Hepatocyte (in vitro differentiated cells): Measurements from ENCODE around the gene RIN3. TPM values are rescaled to one million over a fixed set of nuclear protein-coding genes. Genes with fewer than 3 reads are reported as not detected.

Source experiments
- DNase-seq: peaks from one replicate; pipeline ENCODE4 v3.0.0-alpha.2; 2016; ENCODE audit warnings: low spot score
- H2AFZ ChIP-seq: fragments of 200-600 bp; sonication (generic); 2 replicates; pipeline ENCODE4 v1.6.0; 2016; ENCODE audit warnings: antibody characterized with exemption, mild to moderate bottlenecking
- H3K27ac ChIP-seq: fragments of 200-600 bp; sonication (generic); 2 replicates; pipeline ENCODE4 v1.5.1; 2016; ENCODE audit warnings: mild to moderate bottlenecking
- H3K27me3 ChIP-seq: fragments of 200-600 bp; sonication (generic); 2 replicates; pipeline ENCODE4 v1.6.1; 2016
- H3K36me3 ChIP-seq: fragments of 200-600 bp; sonication (generic); replicated peaks from 2 replicates; pipeline ENCODE4 v1.5.1; 2016; ENCODE audit warnings: low read depth; ENCODE audit not compliant: insufficient read depth
- H3K4me1 ChIP-seq: fragments of 200-600 bp; sonication (generic); 2 replicates; pipeline ENCODE4 v1.5.1; 2016; ENCODE audit warnings: mild to moderate bottlenecking, moderate library complexity; ENCODE audit not compliant: insufficient read depth
- H3K4me2 ChIP-seq: fragments of 200-600 bp; sonication (generic); 2 replicates; pipeline ENCODE4 v1.6.0; 2016
- H3K4me3 ChIP-seq: fragments of 200-600 bp; sonication (generic); 2 replicates; pipeline ENCODE4 v1.5.1; 2016; ENCODE audit warnings: mild to moderate bottlenecking
- H3K79me2 ChIP-seq: fragments of 200-600 bp; sonication (generic); 2 replicates; pipeline ENCODE4 v1.6.0; 2017; ENCODE audit warnings: mild to moderate bottlenecking
- H3K9me2 ChIP-seq: fragments of 200-600 bp; sonication (generic); replicated peaks from 2 replicates; pipeline ENCODE4 v1.6.0; 2017; ENCODE audit warnings: mild to moderate bottlenecking; ENCODE audit not compliant: insufficient read depth
- H3K9me3 ChIP-seq: fragments of 200-600 bp; sonication (generic); 2 replicates; pipeline ENCODE4 v1.5.1; 2016; ENCODE audit warnings: low read depth, mild to moderate bottlenecking
- H4K20me1 ChIP-seq: fragments of 200-600 bp; sonication (generic); 2 replicates; pipeline ENCODE4 v1.6.0; 2016; ENCODE audit warnings: mild to moderate bottlenecking; ENCODE audit not compliant: insufficient read depth, poor library complexity, severe bottlenecking
- CTCF ChIP-seq: fragments of 200-600 bp; sonication (generic); IDR thresholded peaks from 2 replicates; pipeline ENCODE4 v1.5.1; 2016; ENCODE audit warnings: antibody characterized with exemption, mild to moderate bottlenecking; ENCODE audit not compliant: poor library complexity
- EZH2 ChIP-seq: fragments of 200-600 bp; sonication (generic); IDR thresholded peaks from 2 replicates; pipeline ENCODE4 v1.6.1; 2016; ENCODE audit warnings: antibody characterized with exemption, mild to moderate bottlenecking, borderline replicate concordance
- EZH2phosphoT487 ChIP-seq: fragments of 200-600 bp; sonication (generic); IDR thresholded peaks from one replicate; pipeline ENCODE4 v1.6.1; 2018; ENCODE audit warnings: antibody characterized with exemption, mild to moderate bottlenecking, low read depth, moderate library complexity; ENCODE audit not compliant: unreplicated experiment, severe bottlenecking
- WGBS: methylation state at CpG from one replicate; pipeline ENCODE4 v1.1.6; 2016; ENCODE audit warnings: low lambda C conversion rate; ENCODE audit errors: missing lambda C conversion rate; 5-methylcytosine and 5-hydroxymethylcytosine counted together
- polyA plus RNA-seq: library from polyadenylated mRNA; unstranded; fragments of >200 nt; fragmentation: Nextera tagmentation; extraction: Ambion mirVana; gene quantifications from 2 replicates; pipeline ENCODE4 v1.2.1, GENCODE V29; 2016
- total RNA-seq: library from RNA; depleted of rRNA; stranded (reverse); fragments of >200 nt; gene quantifications from 2 replicates; pipeline ENCODE4 v1.2.3, GENCODE V29; 2014

Gene RIN3
- total and polyA plus RNA-seq, 2 experiments from 2014 or later, result 4.2 to 11.8 TPM

GRCh38 chr14:92575061-92575747, 61.6 kb downstream of the RIN3 start:
- no peaks in the 10 kb centered on the region for H3K9me3 ChIP-seq
- peaks cover 13% of the 10 kb centered on the region for H3K4me1 ChIP-seq
- H3K4me2 ChIP-seq, result no peak overlapping the region
- no peaks in the 10 kb centered on the region for H3K79me2 ChIP-seq
- H2AFZ ChIP-seq, result no peak overlapping the region
- H3K9me2 ChIP-seq, result no peaks in the 10 kb centered on the region
- TF ChIP-seq EZH2, result no peak
- TF ChIP-seq EZH2phosphoT487, result no peak
- no peak for TF ChIP-seq CTCF
- H3K27me3 ChIP-seq, result no peaks in the 10 kb centered on the region
- no peak for DNase-seq
- WGBS, result 93% methylated on average over 7 of the region's 7 CpGs
- no peak overlapping the region for H3K4me3 ChIP-seq
- H3K36me3 ChIP-seq, result no peaks in the 10 kb centered on the region
- H4K20me1 ChIP-seq, result no peaks in the 10 kb centered on the region
- no peak overlapping the region for H3K27ac ChIP-seq

- no peak overlapping the region for H3K4me3 ChIP-seq
- no peaks in the 10 kb centered on the region for H3K36me3 ChIP-seq
- no peaks in the 10 kb centered on the region for H3K27me3 ChIP-seq
- no peaks in the 10 kb centered on the region for H3K9me3 ChIP-seq
- H3K27ac ChIP-seq, result no peak overlapping the region
- no peaks in the 10 kb centered on the region for H3K79me2 ChIP-seq
- H3K4me2 ChIP-seq, result no peak overlapping the region
- WGBS, result 97% methylated on average over 7 of the region's 7 CpGs
- no peaks in the 10 kb centered on the region for H4K20me1 ChIP-seq
- no peak for DNase-seq
- H3K4me1 ChIP-seq, result peaks cover 7% of the 10 kb centered on the region
- no peak overlapping the region for H2AFZ ChIP-seq
- no peaks in the 10 kb centered on the region for H3K9me2 ChIP-seq
- no peak for TF ChIP-seq EZH2phosphoT487
- no peak for TF ChIP-seq EZH2
- no peak for TF ChIP-seq CTCF
Measured at GRCh38 chr14:92575748-92576303, 62.2 kb downstream of the RIN3 start.

GRCh38 chr14:92577321-92577742, 63.8 kb downstream of the RIN3 start:
- Histone ChIP-seq H2AFZ (no peak overlapping the region), H3K27ac (no peak overlapping the region), H3K4me1 (no peaks in the 10 kb centered on the region), H3K36me3 (no peaks in the 10 kb centered on the region), H3K4me2 (no peak overlapping the region), H3K9me3 (no peaks in the 10 kb centered on the region), H3K9me2 (no peaks in the 10 kb centered on the region), H3K27me3 (no peaks in the 10 kb centered on the region), H4K20me1 (no peaks in the 10 kb centered on the region), H3K4me3 (no peak overlapping the region), H3K79me2 (no peaks in the 10 kb centered on the region)
- TF ChIP-seq EZH2phosphoT487 (no peak), EZH2 (no peak), CTCF (no peak)
- DNase-seq, result no peak
- 91% methylated on average over 13 of the region's 13 CpGs for WGBS
